RWPE2 (cell line): ENCODE results near the gene PTPRM.

ENCODE experiments used
- ATAC-seq: fragments of 200-7000 bp; cut with Tn5 transposase; 3 replicates; pipeline ENCODE4 v1.9.1; 2021; ENCODE audit warnings: low read depth
- DNase-seq: peaks from one replicate; pipeline ENCODE4 v3.0.0-alpha.2; 2020; ENCODE audit warnings: low spot score
- H3K27ac ChIP-seq: fragments of 450-650 bp; 2 replicates; pipeline ENCODE4 v1.5.1; 2017; ENCODE audit warnings: mild to moderate bottlenecking; ENCODE audit not compliant: poor library complexity, severe bottlenecking
- H3K27me3 ChIP-seq: fragments of 250-450 bp; sonication (Bioruptor Pico); 2 replicates; pipeline ENCODE4 v1.5.1; 2021; ENCODE audit warnings: mild to moderate bottlenecking, moderate library complexity; ENCODE audit not compliant: insufficient read depth, poor library complexity, severe bottlenecking
- H3K36me3 ChIP-seq: fragments of 250-450 bp; sonication (Bioruptor Pico); 2 replicates; pipeline ENCODE4 v1.5.1; 2020; ENCODE audit warnings: low read depth, mild to moderate bottlenecking, moderate library complexity
- H3K4me1 ChIP-seq: fragments of 250-450 bp; sonication (Bioruptor Pico); 2 replicates; pipeline ENCODE4 v1.5.1; 2021; ENCODE audit warnings: mild to moderate bottlenecking, moderate library complexity; ENCODE audit not compliant: insufficient read depth, poor library complexity, severe bottlenecking
- H3K4me3 ChIP-seq: fragments of 250-450 bp; sonication (Bioruptor Pico); 2 replicates; pipeline ENCODE4 v1.5.1; 2021; ENCODE audit warnings: mild to moderate bottlenecking, moderate library complexity; ENCODE audit not compliant: severe bottlenecking
- H3K9me3 ChIP-seq: fragments of 250-450 bp; sonication (Bioruptor Pico); 2 replicates; pipeline ENCODE4 v1.5.1; 2021; ENCODE audit warnings: mild to moderate bottlenecking, moderate library complexity; ENCODE audit not compliant: severe bottlenecking
- TF ChIP-seq, protein P1 (sequence below): fragments of 450-650 bp; IDR thresholded peaks from one replicate; pipeline ENCODE4 v1.5.1; 2017; ENCODE audit warnings: mild to moderate bottlenecking, moderate library complexity; ENCODE audit not compliant: poor library complexity, severe bottlenecking

PTPRM gene

DNA sequence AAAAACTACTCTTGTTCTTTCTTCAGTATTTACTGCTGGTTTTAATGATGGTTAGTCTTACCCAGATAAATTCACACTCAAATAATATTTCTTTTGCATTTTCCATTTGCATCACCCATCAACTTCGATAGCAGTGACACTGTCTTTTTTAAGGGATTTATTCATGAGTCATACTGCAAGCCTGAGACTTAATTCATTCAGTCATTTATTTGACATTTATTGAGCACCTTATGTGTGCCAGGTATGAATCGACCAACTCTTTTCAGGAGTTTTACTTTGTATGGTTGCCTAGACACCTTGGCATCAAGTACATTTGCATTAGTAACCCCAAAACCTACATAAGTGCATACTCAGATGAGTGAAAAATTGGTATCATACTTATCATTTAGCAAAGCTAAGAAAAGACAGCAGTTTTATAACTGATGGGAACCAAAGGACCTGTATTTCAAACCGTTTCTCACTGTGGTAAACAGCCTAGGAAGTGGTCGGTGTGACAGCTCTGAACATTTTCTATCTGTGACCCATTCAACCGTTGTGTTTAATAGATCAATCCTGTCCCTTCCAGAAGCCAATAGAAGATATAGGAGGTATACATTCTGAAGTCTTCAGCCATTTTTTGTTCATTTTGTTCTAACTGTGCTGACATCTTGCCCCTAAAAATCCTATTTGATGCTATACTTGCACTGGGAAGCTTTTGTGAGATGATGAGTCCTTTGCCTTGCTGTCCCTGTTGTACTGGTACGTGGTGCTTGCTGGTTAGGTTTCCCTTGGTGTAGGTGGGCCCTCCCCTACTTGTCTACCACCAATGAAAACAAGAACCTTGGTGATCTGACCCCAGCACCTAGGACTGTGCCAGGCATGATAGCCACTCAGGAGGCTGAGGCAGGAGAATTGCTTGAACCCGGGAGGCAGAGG, 557.4 kb downstream of the PTPRM start:
- TF ChIP-seq, protein P1, sequence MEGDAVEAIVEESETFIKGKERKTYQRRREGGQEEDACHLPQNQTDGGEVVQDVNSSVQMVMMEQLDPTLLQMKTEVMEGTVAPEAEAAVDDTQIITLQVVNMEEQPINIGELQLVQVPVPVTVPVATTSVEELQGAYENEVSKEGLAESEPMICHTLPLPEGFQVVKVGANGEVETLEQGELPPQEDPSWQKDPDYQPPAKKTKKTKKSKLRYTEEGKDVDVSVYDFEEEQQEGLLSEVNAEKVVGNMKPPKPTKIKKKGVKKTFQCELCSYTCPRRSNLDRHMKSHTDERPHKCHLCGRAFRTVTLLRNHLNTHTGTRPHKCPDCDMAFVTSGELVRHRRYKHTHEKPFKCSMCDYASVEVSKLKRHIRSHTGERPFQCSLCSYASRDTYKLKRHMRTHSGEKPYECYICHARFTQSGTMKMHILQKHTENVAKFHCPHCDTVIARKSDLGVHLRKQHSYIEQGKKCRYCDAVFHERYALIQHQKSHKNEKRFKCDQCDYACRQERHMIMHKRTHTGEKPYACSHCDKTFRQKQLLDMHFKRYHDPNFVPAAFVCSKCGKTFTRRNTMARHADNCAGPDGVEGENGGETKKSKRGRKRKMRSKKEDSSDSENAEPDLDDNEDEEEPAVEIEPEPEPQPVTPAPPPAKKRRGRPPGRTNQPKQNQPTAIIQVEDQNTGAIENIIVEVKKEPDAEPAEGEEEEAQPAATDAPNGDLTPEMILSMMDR: no peak
- Histone ChIP-seq H3K4me1 (peaks cover 32% of the 10 kb centered on the region), H3K36me3 (no peaks in the 10 kb centered on the region), H3K27me3 (no peaks in the 10 kb centered on the region), H3K4me3 (no peak overlapping the region), H3K27ac (peak overlapping the region; percentile 43), H3K9me3 (no peaks in the 10 kb centered on the region)
- ATAC-seq (no peak), DNase-seq (no peak)

DNA sequence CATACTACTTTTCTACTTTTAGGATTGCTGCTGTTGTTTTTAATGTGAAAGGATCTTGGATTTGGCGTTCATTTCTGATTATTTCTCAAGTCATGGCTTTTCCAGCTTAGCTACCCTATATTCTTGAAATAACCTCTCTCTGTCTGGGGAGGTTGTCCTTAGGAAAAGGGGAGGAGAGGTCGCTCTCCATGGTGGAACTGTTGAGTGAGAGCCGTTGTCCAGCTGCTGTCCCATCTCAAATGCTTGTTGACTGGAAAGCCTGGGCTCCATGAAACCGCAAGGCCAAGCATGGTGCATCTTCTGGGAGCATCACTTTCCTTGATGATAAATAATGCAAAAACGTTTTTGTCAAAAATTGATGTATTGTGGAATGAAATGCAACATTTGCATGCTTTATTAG, 563.0 kb downstream of the PTPRM start:
- TF ChIP-seq, protein P1: no peak
- ATAC-seq: no peak
- no peaks in the 10 kb centered on the region for H3K36me3 ChIP-seq
- H3K27ac ChIP-seq: no peak overlapping the region
- no peaks in the 10 kb centered on the region for H3K9me3 ChIP-seq
- no peak overlapping the region for H3K4me3 ChIP-seq
- H3K4me1 ChIP-seq: peaks cover 12% of the 10 kb centered on the region
- DNase-seq: no peak
- no peaks in the 10 kb centered on the region for H3K27me3 ChIP-seq

DNA sequence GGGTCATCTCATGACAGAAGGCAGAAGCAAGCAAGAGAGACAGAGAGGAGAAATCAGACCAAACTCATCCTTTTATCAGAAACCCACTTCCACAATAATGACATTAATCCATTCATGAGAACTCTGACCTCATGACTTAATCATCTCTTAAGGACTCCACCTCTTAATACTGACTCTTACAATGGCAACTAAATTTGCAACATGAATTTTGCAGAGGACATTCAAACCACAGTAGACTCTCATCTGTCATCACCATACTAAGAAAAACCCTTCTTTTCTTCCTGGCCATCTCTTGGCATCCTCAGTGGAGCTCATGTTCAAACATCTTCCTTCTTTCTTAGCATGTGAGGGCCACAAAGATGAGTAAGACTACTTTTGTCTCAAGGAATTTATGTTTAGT, 565.9 kb downstream of the PTPRM start:
- TF ChIP-seq, protein P1: no peak
- no peak overlapping the region for H3K4me3 ChIP-seq
- H3K9me3 ChIP-seq: no peaks in the 10 kb centered on the region
- no peaks in the 10 kb centered on the region for H3K27me3 ChIP-seq
- no peak overlapping the region for H3K27ac ChIP-seq
- H3K36me3 ChIP-seq: no peaks in the 10 kb centered on the region
- ATAC-seq (no peak), DNase-seq (no peak)
- no peaks in the 10 kb centered on the region for H3K4me1 ChIP-seq

DNA sequence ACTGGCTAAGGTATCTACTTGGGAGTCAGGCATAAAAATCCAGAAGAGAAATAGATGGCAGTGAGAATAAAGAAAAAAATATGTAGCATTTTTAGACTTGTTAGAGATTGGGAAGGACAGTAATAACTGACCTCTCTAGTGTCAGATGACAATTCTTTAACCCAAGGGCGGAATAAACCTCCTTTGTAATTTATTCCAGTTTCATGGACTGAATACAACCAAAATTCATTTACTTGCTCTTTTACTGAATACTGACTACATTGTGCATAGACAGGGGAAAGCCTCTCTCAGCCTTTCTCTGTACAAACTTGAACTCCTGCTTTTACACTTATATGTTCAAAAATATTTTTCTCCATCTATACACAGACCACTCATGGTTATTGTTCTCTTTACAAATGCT, 566.8 kb downstream of the PTPRM start:
- Histone ChIP-seq H3K4me1 (no peaks in the 10 kb centered on the region), H3K27me3 (no peaks in the 10 kb centered on the region), H3K36me3 (no peaks in the 10 kb centered on the region), H3K27ac (no peak overlapping the region), H3K9me3 (no peaks in the 10 kb centered on the region), H3K4me3 (no peak overlapping the region)
- no peak for DNase-seq
- TF ChIP-seq, protein P1: no peak
- no peak for ATAC-seq

DNA sequence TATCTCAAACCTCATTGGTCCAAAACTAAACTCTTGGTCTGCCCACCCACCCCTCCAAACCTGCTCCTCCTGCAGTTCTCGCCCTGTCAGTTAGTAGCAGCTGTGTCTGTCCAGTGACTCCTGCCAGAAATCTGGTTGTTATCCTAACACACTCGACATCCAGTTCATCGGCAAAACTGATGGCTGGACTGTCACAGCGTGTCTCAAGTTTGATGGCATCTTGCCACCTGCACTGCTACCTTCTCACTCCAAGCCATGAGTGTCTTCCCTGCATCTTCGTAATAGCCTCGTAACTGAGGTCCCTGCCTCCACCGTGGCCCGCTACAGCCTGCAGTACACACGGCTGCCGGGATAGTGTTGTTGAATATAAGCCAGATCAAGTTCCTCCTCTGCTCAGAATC, 572.0 kb downstream of the PTPRM start:
- no peak overlapping the region for H3K27ac ChIP-seq
- DNase-seq: no peak
- TF ChIP-seq, protein P1: no peak
- H3K4me3 ChIP-seq: no peak overlapping the region
- no peaks in the 10 kb centered on the region for H3K9me3 ChIP-seq
- H3K27me3 ChIP-seq: no peaks in the 10 kb centered on the region
- ATAC-seq: no peak
- peaks cover 5% of the 10 kb centered on the region; the same call in 1 of the 2 replicates for H3K36me3 ChIP-seq
- H3K4me1 ChIP-seq: peaks cover 19% of the 10 kb centered on the region
